ENCODE data around the gene CDYL2. TPM values are rescaled to one million over a fixed set of nuclear protein-coding genes. Genes with fewer than 3 reads are reported as not detected.

Gene CDYL2
- total RNA-seq, 1 experiment from 2014 or later: 7.6 TPM

DNA sequence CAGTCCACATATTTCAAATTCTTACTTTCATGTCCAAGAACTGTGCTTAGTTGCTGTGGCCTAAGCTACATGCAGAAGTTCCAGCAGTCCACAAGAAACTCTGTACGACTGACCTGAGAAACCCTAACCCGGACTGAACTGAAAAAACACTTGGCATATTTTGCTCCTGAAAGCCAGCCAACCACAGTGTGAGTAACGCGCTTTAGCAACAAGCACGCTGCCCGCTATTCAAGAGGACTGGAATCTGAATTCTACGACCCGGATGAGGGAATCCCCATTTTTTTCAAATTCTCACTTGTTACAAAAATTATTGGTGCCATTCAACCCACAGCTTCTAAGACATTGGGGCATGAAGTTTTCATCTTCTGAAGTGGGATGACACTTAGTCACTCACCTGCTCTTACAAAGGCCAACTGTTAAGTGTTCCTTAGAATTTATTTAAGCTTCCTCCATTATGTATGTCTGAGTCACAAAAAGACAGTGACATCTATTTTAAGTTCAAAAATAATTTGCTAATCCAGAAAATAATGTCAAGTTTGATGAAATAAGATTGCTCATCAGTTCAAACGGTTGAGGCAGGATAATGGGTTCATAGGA, 78.7 kb downstream of the CDYL2 start:
- Histone ChIP-seq H3K9ac (ENCODE audit: low read length) (no peak overlapping the region), H4K20me1 (ENCODE audit: low read length) (no peaks in the 10 kb centered on the region), H3K4me2 (ENCODE audit: low read length) (no peak overlapping the region), H3K36me3 (ENCODE audit: low read depth, low read length) (no peaks in the 10 kb centered on the region), H3K79me2 (ENCODE audit: low read length) (no peaks in the 10 kb centered on the region), H3K9me2 (replicated peaks; ENCODE audit: low read length) (no peaks in the 10 kb centered on the region), H2AFZ (ENCODE audit: low read length) (no peak overlapping the region), H3K27me3 (ENCODE audit: low read length) (no peaks in the 10 kb centered on the region), H3K9me3 (ENCODE audit: low read length) (no peaks in the 10 kb centered on the region), H3F3A (ENCODE audit: low read length, unreplicated experiment) (no peaks in the 10 kb centered on the region), H3K4me1 (ENCODE audit: insufficient read depth, low read length) (peaks cover 5% of the 10 kb centered on the region; the same call in 1 of the 2 replicates), H3K27ac (ENCODE audit: low read length) (no peak overlapping the region), H3K4me3 (ENCODE audit: low read length) (no peak overlapping the region)
- no TSS peak for BruUV-seq (replicated peaks)
- DNase-seq: no peak
- intact Hi-C loops (cut with micrococcal nuclease): no loop called here
- no peak for TF ChIP-seq EZH2phosphoT487 (IDR thresholded peaks at IDR 0.05; ENCODE audit: borderline replicate concordance, low read length)
- TF ChIP-seq, protein P1, sequence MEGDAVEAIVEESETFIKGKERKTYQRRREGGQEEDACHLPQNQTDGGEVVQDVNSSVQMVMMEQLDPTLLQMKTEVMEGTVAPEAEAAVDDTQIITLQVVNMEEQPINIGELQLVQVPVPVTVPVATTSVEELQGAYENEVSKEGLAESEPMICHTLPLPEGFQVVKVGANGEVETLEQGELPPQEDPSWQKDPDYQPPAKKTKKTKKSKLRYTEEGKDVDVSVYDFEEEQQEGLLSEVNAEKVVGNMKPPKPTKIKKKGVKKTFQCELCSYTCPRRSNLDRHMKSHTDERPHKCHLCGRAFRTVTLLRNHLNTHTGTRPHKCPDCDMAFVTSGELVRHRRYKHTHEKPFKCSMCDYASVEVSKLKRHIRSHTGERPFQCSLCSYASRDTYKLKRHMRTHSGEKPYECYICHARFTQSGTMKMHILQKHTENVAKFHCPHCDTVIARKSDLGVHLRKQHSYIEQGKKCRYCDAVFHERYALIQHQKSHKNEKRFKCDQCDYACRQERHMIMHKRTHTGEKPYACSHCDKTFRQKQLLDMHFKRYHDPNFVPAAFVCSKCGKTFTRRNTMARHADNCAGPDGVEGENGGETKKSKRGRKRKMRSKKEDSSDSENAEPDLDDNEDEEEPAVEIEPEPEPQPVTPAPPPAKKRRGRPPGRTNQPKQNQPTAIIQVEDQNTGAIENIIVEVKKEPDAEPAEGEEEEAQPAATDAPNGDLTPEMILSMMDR (conservative IDR thresholded peaks at IDR 0.05; ENCODE audit: low read depth, low read length): no peak
- TF ChIP-seq EZH2 (IDR thresholded peaks at IDR 0.05; ENCODE audit: low read length, unreplicated experiment): no peak
- no peak for ATAC-seq
- CTCF ChIA-PET: no interaction called here
- POLR2A ChIA-PET (ENCODE audit: unreplicated experiment): no interaction called here

DNA sequence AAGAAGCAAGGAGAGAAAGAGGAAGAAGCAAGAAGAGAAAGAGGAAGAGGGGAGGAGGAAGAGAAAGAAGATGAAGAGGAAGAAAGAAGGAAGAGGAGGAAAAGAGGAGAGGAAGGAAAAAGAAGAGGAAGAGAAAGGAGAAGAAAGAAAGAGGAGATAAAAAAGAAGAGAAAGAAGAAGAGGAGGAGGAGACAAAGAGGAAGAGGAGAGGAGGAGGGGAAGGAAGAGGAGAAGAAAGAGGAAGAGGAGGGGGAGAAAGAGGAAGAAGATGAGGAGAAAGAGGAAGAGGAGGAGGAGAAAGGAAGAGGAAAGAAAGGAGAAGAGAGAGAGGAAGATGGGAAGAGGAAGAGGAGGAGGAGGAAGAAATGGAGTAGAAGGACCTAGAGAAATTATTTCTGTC, 80.4 kb downstream of the CDYL2 start:
- Histone ChIP-seq H3K4me1 (ENCODE audit: insufficient read depth, low read length) (peaks cover 8% of the 10 kb centered on the region), H4K20me1 (ENCODE audit: low read length) (no peaks in the 10 kb centered on the region), H3F3A (ENCODE audit: low read length, unreplicated experiment) (no peaks in the 10 kb centered on the region), H3K27ac (ENCODE audit: low read length) (no peak overlapping the region), H3K9ac (ENCODE audit: low read length) (no peak overlapping the region), H3K9me2 (replicated peaks; ENCODE audit: low read length) (no peaks in the 10 kb centered on the region), H3K4me3 (ENCODE audit: low read length) (no peak overlapping the region), H3K9me3 (ENCODE audit: low read length) (no peaks in the 10 kb centered on the region), H3K36me3 (ENCODE audit: low read depth, low read length) (no peaks in the 10 kb centered on the region), H3K27me3 (ENCODE audit: low read length) (no peaks in the 10 kb centered on the region), H3K4me2 (ENCODE audit: low read length) (no peak overlapping the region), H3K79me2 (ENCODE audit: low read length) (peaks cover 7% of the 10 kb centered on the region), H2AFZ (ENCODE audit: low read length) (no peak overlapping the region)
- POLR2A ChIA-PET (ENCODE audit: unreplicated experiment): no interaction called here
- BruUV-seq (replicated peaks): no TSS peak
- CTCF ChIA-PET: no interaction called here
- ATAC-seq (no peak), DNase-seq (no peak)
- intact Hi-C loops (cut with micrococcal nuclease): no loop called here
- TF ChIP-seq, protein P1 (conservative IDR thresholded peaks at IDR 0.05; ENCODE audit: low read depth, low read length): no peak
- no peak for TF ChIP-seq EZH2phosphoT487 (IDR thresholded peaks at IDR 0.05; ENCODE audit: borderline replicate concordance, low read length)
- TF ChIP-seq EZH2 (IDR thresholded peaks at IDR 0.05; ENCODE audit: low read length, unreplicated experiment): no peak

DNA sequence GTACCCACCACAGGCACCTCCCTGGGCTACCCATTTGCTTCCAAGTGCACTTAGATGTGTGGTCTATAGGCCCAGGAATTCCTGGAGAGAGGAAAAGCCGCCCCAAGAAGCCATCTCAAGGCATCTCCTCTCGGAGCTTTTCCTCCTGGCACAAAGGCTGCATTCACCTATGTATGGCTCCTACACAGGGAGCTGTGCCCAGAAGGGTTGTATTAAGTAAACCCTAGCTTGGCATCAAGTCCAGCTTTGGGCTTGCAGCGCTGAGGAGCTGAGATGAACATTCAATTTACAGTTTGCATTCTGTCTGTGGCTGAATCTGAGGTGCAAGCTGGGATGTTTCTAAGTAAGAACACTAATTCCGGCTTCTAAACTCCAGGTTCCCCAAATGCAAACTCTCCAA, 81.3 kb downstream of the CDYL2 start:
- Histone ChIP-seq H3K27me3 (ENCODE audit: low read length) (no peaks in the 10 kb centered on the region), H3K27ac (ENCODE audit: low read length) (no peak overlapping the region), H2AFZ (ENCODE audit: low read length) (no peak overlapping the region), H3K4me3 (ENCODE audit: low read length) (no peak overlapping the region), H3K36me3 (ENCODE audit: low read depth, low read length) (no peaks in the 10 kb centered on the region), H4K20me1 (ENCODE audit: low read length) (no peaks in the 10 kb centered on the region), H3K4me1 (ENCODE audit: insufficient read depth, low read length) (peaks cover 16% of the 10 kb centered on the region), H3K79me2 (ENCODE audit: low read length) (peaks cover 7% of the 10 kb centered on the region), H3F3A (ENCODE audit: low read length, unreplicated experiment) (no peaks in the 10 kb centered on the region), H3K9ac (ENCODE audit: low read length) (no peak overlapping the region), H3K9me2 (replicated peaks; ENCODE audit: low read length) (no peaks in the 10 kb centered on the region), H3K4me2 (ENCODE audit: low read length) (no peak overlapping the region), H3K9me3 (ENCODE audit: low read length) (no peaks in the 10 kb centered on the region)
- TF ChIP-seq EZH2 (IDR thresholded peaks at IDR 0.05; ENCODE audit: low read length, unreplicated experiment) (no peak), EZH2phosphoT487 (IDR thresholded peaks at IDR 0.05; ENCODE audit: borderline replicate concordance, low read length) (no peak)
- TF ChIP-seq, protein P1 (conservative IDR thresholded peaks at IDR 0.05; ENCODE audit: low read depth, low read length): no peak
- DNase-seq: no peak
- intact Hi-C loops (cut with micrococcal nuclease): no loop called here
- POLR2A ChIA-PET (ENCODE audit: unreplicated experiment): no interaction called here
- no TSS peak for BruUV-seq (replicated peaks)
- CTCF ChIA-PET: no interaction called here
- ATAC-seq: no peak
